PFSK-1 (cell line): ENCODE measurements around the gene REEP2.

ENCODE experiments used
- FOXP2 ChIP-seq: optimal IDR thresholded peaks from 2 replicates; pipeline ENCODE3; 2011; ENCODE audit warnings: borderline replicate concordance, control low read depth, inconsistent platforms; ENCODE audit not compliant: insufficient read depth; ENCODE audit errors: extremely low read length, extremely low read depth
- POLR2AphosphoS5 ChIP-seq: IDR thresholded peaks from 2 replicates; pipeline ENCODE4 v1.6.1; 2012; ENCODE audit warnings: low read depth, mild to moderate bottlenecking, control low read depth, low read length, moderate library complexity
- REST ChIP-seq, 2 experiments: IDR thresholded peaks; 2 replicates each; pipeline versions ENCODE4 v1.6.1 to v1.8.0; 2011 to 2012; ENCODE audit warnings: low read depth in 2 of 2, low read length in 2 of 2, control low read depth in 1 of 2, inconsistent platforms in 1 of 2, mild to moderate bottlenecking in 1 of 2, moderate library complexity in 1 of 2; ENCODE audit not compliant: insufficient read depth in 1 of 2
- TAF1 ChIP-seq: IDR thresholded peaks from 2 replicates; pipeline ENCODE4 v1.6.1; 2012; ENCODE audit warnings: low read length, control low read depth, borderline replicate concordance; ENCODE audit not compliant: insufficient read depth

- TF ChIP-seq REST (IDR thresholded peaks at IDR 0.05; ENCODE audit: insufficient read depth in 1 of 2, low read depth in 2 of 2, low read length in 2 of 2) (no peak), TAF1 (no peak), POLR2AphosphoS5 (no peak), FOXP2 (no peak)
Observed at GRCh38 chr5:138450971-138451370, 12.1 kb downstream of the REEP2 start.
